NCI-H524 treated with DMSO at 0.1 percent for 48 hours (cell line): Measurements from ENCODE around the gene GATA6.

Experiments
- DNase-seq: peaks from one replicate; lab custom pipeline; 2025; lab: John Stamatoyannopoulos, UW

GATA6 gene

DNA sequence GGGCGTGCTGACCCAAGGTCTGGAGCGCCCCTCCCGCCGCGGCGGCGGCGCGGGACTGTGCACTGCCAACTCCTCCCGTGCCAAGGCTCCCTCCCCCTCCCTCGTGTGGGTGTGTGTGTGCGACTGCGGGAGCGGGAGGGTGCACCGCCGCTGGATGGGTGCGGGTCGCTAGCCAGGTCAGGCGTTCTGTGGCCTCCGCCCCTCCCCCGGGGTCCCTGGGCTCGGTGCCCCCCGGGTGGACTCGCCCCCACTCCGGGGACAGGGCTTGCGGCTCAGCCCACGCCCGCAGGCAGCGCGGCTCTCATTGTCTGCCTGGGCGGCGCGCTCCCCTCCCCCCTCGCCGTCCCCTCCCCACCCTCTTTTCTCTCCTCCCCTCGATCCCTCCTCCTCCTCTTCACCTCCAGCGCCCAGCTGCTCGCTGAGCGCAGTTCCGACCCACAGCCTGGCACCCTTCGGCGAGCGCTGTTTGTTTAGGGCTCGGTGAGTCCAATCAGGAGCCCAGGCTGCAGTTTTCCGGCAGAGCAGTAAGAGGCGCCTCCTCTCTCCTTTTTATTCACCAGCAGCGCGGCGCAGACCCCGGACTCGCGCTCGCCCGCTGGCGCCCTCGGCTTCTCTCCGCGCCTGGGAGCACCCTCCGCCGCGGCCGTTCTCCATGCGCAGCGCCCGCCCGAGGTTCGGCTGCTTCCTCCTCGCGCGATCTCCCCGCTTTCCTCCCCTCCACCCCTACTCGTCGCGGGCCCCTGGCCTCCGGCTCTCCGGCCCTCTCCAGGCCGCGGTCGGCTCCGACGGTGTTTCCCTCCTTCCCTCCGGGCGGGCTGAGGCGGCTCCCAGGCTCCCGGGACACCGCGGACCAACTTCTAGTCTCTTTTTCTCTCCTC is at the start of gene GATA6:
Gene GATA6, plus strand, starts transcription at position 579 of the 878 bp plus-strand sequence. CDS start 1,556 bp downstream, outside the sequence.
- peak; percentile 85 for DNase-seq

DNA sequence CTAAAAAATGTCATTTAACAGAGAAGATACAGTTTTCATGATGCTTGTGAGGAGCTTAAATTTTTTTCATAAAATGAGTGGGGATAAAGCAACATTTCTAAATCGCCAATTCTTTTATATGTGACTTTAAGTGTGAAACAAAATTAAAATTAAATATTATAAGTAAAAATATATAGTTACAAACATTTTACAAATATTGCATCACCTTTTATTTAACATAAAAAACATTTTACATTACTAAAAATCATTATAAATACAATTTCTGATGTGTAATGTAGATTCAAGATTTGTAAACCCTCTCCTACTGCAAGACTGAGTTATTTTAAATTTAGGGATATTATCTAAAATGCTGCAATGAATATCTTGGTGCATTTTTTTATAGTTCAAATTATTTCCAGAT is 44.4 kb upstream of the GATA6 start:
- DNase-seq = no peak

GRCh38 chr18:22128954-22129353 is 40.4 kb upstream of the GATA6 start:
- no peak for DNase-seq

- no peak for DNase-seq
Observed at GRCh38 chr18:22129778-22130177, 39.6 kb upstream of the GATA6 start.

DNA sequence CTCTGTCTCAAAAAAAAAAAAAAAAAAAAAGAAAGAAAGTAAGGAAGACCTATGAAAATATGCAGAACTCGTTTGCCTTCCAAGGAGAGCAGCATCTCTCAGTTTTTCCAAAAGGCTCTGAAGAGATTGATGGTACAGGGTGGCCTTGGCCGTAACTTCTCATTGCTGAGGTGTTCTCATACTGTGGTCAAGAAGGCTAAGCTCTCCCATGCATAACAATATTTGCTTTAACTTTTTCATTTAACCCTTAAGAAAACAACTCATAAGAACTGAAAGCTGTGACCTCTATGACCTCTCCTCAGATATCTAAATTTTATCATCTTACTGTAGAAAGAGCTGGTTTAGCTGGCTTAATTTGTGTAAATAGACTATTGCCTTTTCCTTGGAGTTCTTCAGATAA is 37.1 kb upstream of the GATA6 start:
- no peak for DNase-seq

GRCh38 chr18:22132763-22133162 is 36.6 kb upstream of the GATA6 start:
- DNase-seq = no peak

DNA sequence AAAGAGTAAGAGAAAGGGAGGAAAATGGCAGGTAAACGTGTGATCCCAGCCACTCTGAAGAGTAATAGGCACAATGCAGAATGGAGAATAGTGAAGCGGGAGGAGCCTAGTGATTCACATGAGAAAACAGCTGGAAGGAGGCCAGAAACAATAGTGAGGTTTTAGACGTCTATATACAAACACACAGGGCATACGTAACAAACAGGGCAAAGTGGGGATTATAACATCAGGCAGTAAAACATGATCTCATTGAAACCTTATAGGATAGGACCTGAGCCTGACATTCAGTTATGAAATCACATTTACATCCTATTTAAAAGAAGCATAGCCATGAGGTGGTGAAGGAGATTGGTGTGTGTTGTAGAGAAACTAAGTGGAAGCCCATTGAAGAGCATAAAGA is 33.0 kb upstream of the GATA6 start:
- DNase-seq = no peak

DNA sequence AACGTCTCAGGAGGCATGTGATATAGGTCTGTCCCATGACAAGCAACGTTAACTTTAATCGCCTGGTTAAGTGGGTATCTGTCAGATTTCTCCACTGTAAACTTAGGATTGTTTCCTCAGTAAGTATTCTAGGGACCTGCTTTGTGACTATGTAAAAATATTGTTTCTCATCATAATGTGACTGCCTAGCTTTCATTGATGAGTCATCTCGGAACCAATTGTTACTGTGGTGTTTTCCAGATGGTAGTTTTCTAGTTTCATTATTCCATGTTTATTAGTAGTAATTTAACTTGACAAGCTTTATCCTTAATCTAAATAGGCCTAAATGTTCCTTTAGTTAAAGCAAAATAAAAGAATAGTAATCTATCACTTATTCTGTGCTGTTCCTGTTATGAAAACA is 28.2 kb upstream of the GATA6 start:
- no peak for DNase-seq

- no peak for DNase-seq
Observed at GRCh38 chr18:22143347-22144340, 25.7 kb upstream of the GATA6 start.

DNA sequence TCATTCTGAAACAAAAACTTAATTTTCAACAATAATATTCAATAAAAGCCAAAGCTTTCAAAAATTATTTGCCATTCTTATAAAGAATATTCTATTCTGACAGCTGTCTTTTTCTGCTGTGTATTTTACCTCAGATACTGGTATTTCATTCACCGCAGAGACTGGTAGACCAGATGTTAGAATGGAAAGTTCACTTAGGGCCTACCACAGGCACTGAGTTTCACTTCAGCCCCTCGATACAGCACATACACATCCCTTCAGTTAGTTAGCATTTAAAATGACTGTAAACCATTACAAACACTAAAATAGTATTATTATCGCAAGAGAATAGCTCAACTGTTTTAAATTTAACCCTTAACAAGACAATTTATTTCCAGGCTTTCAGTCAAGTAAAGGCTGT is 24.2 kb upstream of the GATA6 start:
- no peak for DNase-seq

DNA sequence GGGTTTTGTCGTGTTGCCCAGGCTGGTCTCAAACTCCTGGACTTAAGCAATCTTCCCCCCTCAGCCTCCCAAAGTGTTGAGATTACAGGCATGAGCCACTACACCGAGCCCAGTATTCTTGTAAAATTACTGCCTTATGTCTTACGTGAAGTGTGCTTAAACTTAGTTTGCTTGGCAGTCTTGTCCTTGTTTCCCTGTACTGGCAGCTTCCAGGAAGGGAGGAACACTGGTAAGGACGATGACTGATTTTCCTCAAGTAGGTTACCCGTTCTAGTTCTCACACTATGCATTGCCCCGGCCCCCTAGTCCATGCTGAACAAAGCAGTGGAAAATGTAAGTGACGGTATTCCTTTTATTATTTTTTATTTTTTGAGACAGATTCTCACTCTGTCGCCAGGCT is 19.7 kb upstream of the GATA6 start:
- DNase-seq = no peak

- DNase-seq = no peak
Observed at GRCh38 chr18:22152093-22152492, 17.3 kb upstream of the GATA6 start.

DNA sequence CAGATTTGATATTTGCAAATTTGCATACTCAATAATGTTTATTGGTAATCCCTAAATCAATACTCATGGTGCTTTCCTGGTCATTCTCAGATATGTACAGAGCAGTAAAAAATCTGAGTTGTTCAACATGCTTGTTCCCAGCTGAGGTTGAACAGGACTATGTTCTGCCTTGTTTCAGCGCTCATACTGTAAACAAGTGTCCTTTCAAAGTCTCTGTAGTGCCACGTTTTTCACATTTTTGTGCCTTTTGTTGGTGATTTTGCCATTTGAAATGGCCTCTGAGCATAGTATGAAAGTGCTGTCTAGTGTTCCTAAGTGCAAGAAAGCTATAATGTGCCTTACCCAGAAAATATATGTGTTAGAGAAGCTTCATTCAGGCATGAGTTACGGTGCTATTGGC is 16.0 kb upstream of the GATA6 start:
- DNase-seq = no peak

DNA sequence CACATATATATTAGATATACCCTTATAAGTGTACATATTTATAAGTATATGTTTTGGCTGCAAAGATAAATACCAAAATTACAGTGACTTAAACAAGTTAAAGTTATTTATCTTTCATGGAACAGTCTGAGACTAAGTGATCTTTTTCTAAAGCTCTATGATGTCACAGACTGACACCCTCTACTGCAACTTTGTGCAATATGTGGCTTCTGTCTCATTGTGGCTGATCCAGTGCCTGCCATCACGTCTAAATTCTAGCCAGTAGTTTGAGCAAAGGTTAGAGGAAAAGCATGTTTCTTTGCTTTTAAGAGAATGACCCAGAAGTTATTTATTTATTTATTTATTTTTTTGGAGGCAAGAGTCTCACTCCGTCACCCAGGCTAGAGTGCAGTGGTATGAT is 13.8 kb upstream of the GATA6 start:
- DNase-seq = no peak

GRCh38 chr18:22159014-22159413 is 10.4 kb upstream of the GATA6 start:
- DNase-seq = no peak

- DNase-seq = no peak
Observed at GRCh38 chr18:22161090-22161489, 8.3 kb upstream of the GATA6 start.

DNA sequence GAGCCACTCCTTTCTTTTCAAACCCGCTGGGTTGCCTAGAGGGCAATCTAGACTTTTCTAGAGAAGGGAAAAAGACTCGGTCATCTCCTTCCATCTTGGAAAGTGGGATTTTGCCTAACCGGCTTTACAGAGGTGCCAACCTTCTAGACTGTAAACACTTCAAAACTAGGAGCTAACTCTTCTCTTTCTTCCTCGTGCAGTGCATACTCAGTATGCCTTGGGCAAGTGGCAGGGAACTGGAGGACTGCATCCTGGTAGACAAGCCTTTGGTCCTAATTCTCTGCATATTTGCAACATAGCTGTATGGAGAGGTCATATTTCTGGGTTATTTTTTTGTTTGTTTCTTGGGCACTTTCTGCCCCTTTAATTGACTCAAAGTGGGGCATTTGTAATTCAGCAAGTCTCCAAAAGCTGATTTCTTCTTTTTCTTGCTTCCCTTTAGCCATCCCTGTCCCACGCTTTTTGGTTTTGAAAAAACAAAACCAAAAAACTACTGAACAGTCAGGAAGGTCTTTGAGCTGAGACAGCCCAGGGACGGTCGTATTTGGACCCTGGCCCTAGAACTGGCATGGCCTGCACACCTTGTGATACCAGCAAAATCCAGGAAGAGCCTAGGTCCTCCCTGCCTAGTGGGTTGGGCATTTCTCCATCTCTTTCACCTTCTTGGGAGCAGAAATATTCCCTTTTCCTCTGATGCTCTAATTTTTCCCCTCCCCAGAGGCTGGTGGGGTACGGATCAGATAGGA is 5.8 kb upstream of the GATA6 start:
- no peak for DNase-seq

DNA sequence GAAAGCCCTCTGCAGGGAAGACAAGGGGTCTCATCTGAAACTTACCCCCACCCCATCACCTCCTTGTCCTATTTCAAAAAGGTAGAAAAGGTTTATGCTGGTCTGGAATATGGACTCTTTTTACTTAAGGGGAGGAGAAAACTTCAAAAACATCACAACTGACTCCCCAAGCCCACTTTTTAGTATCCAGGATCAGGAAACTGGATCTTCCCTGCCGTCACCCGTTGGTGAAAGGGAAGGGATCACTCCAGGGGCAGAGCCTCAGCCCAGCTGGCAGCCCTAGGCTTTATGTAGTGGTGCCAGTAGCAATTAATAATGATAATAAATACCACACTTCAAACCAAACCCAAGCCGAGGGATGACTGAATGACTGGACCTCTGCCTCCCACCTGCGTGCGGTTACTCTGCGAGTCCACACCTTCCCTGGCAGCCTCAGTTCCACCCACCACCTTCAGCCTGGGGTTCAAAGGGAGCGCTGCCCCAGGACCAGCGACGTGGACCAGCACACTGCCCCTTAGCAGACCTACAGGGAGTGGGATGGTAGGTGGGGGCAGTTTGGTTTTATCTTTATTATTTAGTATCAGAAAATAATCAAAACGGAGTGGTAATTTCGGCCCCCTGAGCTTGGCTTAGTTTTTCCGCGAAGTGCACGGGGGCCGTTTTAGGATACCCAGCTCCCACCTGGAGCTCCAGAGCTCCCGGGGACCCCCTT is 4.9 kb upstream of the GATA6 start:
- no peak for DNase-seq

DNA sequence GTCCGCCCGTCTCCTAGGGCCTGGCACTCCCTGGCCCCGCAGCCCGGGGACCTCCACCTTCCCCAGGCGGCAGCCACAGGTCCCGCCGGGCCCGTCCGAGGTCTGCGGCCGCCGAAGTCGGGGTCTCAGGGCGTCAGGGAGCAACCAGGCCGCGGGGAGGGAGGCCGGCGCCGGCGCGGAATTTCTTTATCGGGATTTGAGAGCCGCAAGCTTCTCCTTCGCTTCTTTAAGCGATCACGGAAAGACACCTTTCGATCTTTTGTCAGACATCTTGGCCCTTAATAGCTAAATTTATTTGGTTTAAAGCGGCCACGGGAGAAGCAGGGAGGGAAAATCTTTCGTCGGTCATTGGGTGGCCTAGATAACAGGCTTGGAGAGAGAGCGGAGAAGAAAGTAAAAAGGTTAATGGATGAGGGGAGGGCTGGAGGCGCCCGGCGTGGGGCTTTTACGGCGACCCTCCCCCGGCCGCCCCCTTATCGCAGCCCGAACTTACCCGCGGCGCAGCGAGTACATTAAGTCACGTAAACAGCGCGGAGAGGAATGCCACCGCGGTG is 4.3 kb upstream of the GATA6 start:
- no peak for DNase-seq

DNA sequence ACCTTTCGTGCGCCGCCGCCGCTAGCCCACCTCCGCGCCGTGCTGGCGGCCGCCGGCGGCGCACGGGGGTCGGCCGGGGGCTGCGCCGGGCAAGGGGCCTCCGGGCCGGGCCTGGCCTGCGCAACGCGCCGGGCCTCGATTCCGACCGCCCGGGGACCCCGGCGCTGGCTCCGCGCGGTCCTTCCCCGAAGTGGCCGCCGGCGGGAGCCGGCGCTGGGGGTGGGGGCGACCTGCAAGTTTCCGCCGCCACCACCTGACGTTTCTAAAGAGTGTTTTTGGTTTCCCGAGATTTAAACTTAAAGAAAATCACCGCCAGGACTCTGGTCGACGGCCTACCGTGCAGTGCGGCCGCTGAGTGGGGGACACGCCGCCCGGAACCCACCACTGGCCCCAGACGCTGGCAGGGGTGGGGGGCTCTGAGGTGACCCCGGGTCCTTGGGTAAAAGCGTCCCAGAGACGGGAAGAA is 3.8 kb upstream of the GATA6 start:
- no peak for DNase-seq
